Uterus (tissue), 2 donors: ENCODE data around the gene ARID2.

Source experiments
- POLR2A ChIP-seq, 2 donors: fragments of 450-650 bp; IDR thresholded peaks; one replicate each; pipeline ENCODE4 v1.6.1; 2016; ENCODE audit warnings: antibody characterized with exemption in 2 of 2, mild to moderate bottlenecking in 1 of 2, moderate library complexity in 1 of 2
- TF ChIP-seq, protein P1 (sequence below), 4 experiments: fragments of 200-600 bp in 2 of 4; fragments of 450-650 bp in 2 of 4; sonication (generic) in 2 of 4; IDR thresholded peaks; one replicate each; pipeline ENCODE4 v1.5.1; 2016 to 2019; ENCODE audit warnings: antibody characterized with exemption in 4 of 4, mild to moderate bottlenecking in 2 of 4, moderate library complexity in 1 of 4

DNA sequence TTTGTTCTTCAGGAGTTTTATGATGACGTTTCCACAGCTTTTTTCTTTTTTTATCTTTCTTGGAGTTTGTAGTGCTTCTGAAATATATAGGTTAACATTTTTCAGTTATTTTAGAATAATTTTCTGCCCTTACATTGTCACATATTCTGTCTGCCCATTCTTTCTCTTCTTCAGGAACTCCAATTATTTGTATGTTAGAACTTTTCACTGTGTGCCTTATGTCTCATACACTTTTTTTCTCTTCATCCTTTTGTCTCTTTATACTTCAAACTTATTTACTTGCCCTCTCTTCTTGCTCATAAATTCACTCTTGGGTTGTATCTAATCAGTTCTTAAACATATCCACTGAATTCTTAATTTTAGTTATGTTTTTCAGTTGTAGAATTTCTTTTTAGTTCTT, 105.3 kb downstream of the ARID2 start:
- TF ChIP-seq POLR2A (IDR thresholded peaks at IDR 0.05) = no peak
- TF ChIP-seq, protein P1, sequence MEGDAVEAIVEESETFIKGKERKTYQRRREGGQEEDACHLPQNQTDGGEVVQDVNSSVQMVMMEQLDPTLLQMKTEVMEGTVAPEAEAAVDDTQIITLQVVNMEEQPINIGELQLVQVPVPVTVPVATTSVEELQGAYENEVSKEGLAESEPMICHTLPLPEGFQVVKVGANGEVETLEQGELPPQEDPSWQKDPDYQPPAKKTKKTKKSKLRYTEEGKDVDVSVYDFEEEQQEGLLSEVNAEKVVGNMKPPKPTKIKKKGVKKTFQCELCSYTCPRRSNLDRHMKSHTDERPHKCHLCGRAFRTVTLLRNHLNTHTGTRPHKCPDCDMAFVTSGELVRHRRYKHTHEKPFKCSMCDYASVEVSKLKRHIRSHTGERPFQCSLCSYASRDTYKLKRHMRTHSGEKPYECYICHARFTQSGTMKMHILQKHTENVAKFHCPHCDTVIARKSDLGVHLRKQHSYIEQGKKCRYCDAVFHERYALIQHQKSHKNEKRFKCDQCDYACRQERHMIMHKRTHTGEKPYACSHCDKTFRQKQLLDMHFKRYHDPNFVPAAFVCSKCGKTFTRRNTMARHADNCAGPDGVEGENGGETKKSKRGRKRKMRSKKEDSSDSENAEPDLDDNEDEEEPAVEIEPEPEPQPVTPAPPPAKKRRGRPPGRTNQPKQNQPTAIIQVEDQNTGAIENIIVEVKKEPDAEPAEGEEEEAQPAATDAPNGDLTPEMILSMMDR (IDR thresholded peaks at IDR 0.05) = no peak
